ENCODE measurements around the gene F8A3. TPM values are rescaled to one million over a fixed set of nuclear protein-coding genes. Genes with fewer than 3 reads are reported as not detected.
"Not testable (repeated sequence)": the region's sequence is repeated elsewhere in the genome, so short reads cannot be mapped to it uniquely, and the experiment has no call there.

F8A3 gene
- total RNA-seq (2011; cell fraction: chromatin; rRNA removed; ENCODE audit: low replicate concordance): not detected in 2 replicates
- not detected in 2 replicates for total RNA-seq (2011; cell fraction: nucleolus; rRNA removed)
- total RNA-seq (2011; cell fraction: nucleoplasm; rRNA removed): not detected in 2 replicates
- total RNA-seq (2014; rRNA removed) (not detected in 2 replicates), total RNA-seq (2014; rRNA removed; fragmentation: Illumina TruSeq; extraction: Trizol) (not detected in 2 replicates), total RNA-seq (2015; rRNA removed; fragmentation: Illumina TruSeq; extraction: Trizol) (not detected in 2 replicates), total RNA-seq (2021) (0.25 TPM in 1 of 2 replicates, not detected in the other), polyA plus RNA-seq (2011; rRNA removed) (not detected in 2 replicates), polyA plus RNA-seq (2014; fragmentation: Illumina TruSeq; extraction: Trizol) (not detected in 2 replicates), polyA plus RNA-seq (2014; fragmentation: Nextera tagmentation; extraction: Ambion mirVana) (not detected), polyA plus RNA-seq (2014; rRNA removed) (not detected in 2 replicates), polyA minus RNA-seq (2011; rRNA and poly(A)+ RNA removed) (not detected in 2 replicates), Bru-seq, nascent RNA (not detected), BruChase-seq, experiment 1, labeled RNA remaining after a 2-hour chase (not detected), BruChase-seq, experiment 2, labeled RNA remaining after a 6-hour chase (not detected)
- polyA plus RNA-seq (2011; cell fraction: cytosol; rRNA removed): not detected in 2 replicates
- not detected in 2 replicates for polyA plus RNA-seq (2011; cell fraction: nucleus; rRNA removed)
- polyA plus RNA-seq (2012): not detected in 2 replicates
- not detected in 2 replicates for polyA minus RNA-seq (2011; cell fraction: cytosol; rRNA and poly(A)+ RNA removed)
- polyA minus RNA-seq (2011; cell fraction: nucleus; rRNA and poly(A)+ RNA removed): not detected in 2 replicates
- long read RNA-seq, experiment 1: 0 reads
- long read RNA-seq, experiment 2: 0 reads
- long read RNA-seq, experiment 3: 0 reads

GRCh38 chrX:155458471-155458870 is at the start of gene F8A3:
TSS of gene F8A3 (minus strand) at chrX:155458620. CDS start at chrX:155458600, 20 bp downstream.
- H3K4me1 ChIP-seq (replicated peaks in 1 of 2; ENCODE audit: control insufficient read depth in 2 of 2, insufficient read depth in 2 of 2, low read length in 2 of 2); BruUV-seq (replicated peaks); H3K9me1 ChIP-seq (ENCODE audit: control insufficient read depth, insufficient read depth, low read length); H3K4me2 ChIP-seq (ENCODE audit: insufficient read depth, low read length); DNase-seq (ENCODE audit: extremely low read depth in 1 of 4, low spot score in 3 of 4); H3K27ac ChIP-seq (ENCODE audit: extremely low read depth, low read depth, low read length); ATAC-seq; H3K9me3 ChIP-seq (replicated peaks; ENCODE audit: control insufficient read depth, insufficient read depth, low read depth, low read length); H3K79me2 ChIP-seq (ENCODE audit: control insufficient read depth, insufficient read depth, low read length); H2AFZ ChIP-seq (ENCODE audit: low read depth, low read length); CTCF ChIA-PET (ENCODE audit: low intra/inter-chr PET ratio); H3K36me3 ChIP-seq (ENCODE audit: control insufficient read depth, insufficient read depth, low read length); H3K27me3 ChIP-seq (ENCODE audit: control insufficient read depth in 2 of 2, insufficient read depth in 2 of 2, low read length in 2 of 2); H3K9ac ChIP-seq (ENCODE audit: insufficient read depth in 1 of 2, low read depth in 2 of 2, low read length in 2 of 2); POLR2A ChIA-PET; intact Hi-C loops (cut with micrococcal nuclease); H3K4me3 ChIP-seq; H4K20me1 ChIP-seq (replicated peaks; ENCODE audit: control insufficient read depth, insufficient read depth, low read length); FAIRE-seq: not testable (repeated sequence)
- no CpG with 5 or more reads among the region's 51 CpGs for WGBS (ENCODE audit: insufficient coverage, low coverage, missing lambda C conversion rate)
- in situ Hi-C loops (cut with MboI): loop anchor here (25.0 kb wide), 1 partner anchor 571 kb away; the partner anchor contains the start of gene F8A1

GRCh38 chrX:155505296-155505695 is 46.9 kb upstream of the F8A3 start:
- no TSS peak for BruUV-seq (replicated peaks)
- H3K9ac ChIP-seq (ENCODE audit: insufficient read depth in 1 of 2, low read depth in 2 of 2, low read length in 2 of 2): no peak overlapping the region
- no peak for ATAC-seq
- no peak overlapping the region for H3K4me2 ChIP-seq (ENCODE audit: insufficient read depth, low read length)
- ChIA-PET POLR2A (no interaction called here), CTCF (ENCODE audit: low intra/inter-chr PET ratio) (no interaction called here)
- no peak overlapping the region for H3K4me3 ChIP-seq
- H4K20me1 ChIP-seq (replicated peaks; ENCODE audit: control insufficient read depth, insufficient read depth, low read length): no peaks in the 10 kb centered on the region
- DNase-seq (ENCODE audit: extremely low read depth in 1 of 4, low spot score in 3 of 4): no peak
- peaks cover 19% of the 10 kb centered on the region; the same call in 1 of the 3 replicates for H3K36me3 ChIP-seq (ENCODE audit: control insufficient read depth, insufficient read depth, low read length)
- FAIRE-seq: no peak
- in situ Hi-C loops (cut with MboI) (no loop called here), intact Hi-C loops (cut with micrococcal nuclease) (no loop called here)
- no peaks in the 10 kb centered on the region for H3K9me3 ChIP-seq (replicated peaks; ENCODE audit: control insufficient read depth, insufficient read depth, low read depth, low read length)
- H3K4me1 ChIP-seq (replicated peaks in 1 of 2; ENCODE audit: control insufficient read depth in 2 of 2, insufficient read depth in 2 of 2, low read length in 2 of 2): no peaks in the 10 kb centered on the region
- H3K27me3 ChIP-seq (ENCODE audit: control insufficient read depth in 2 of 2, insufficient read depth in 2 of 2, low read length in 2 of 2): no peaks in the 10 kb centered on the region
- no peak overlapping the region for H2AFZ ChIP-seq (ENCODE audit: low read depth, low read length)
- no peak for TF ChIP-seq ID3 (CRISPR knock-in tag; IDR thresholded peaks at IDR 0.05)
- TF ChIP-seq ID3 (tag; IDR thresholded peaks at IDR 0.05): no peak
- TF ChIP-seq HNRNPUL1 (IDR thresholded peaks at IDR 0.05; ENCODE audit: low read length): no peak
- TF ChIP-seq SAP30 (IDR thresholded peaks at IDR 0.05; ENCODE audit: borderline replicate concordance, insufficient read depth, low read depth, low read length, poor library complexity, severe bottlenecking): no peak
- no peak for TF ChIP-seq ZNF583 (CRISPR knock-in tag; IDR thresholded peaks at IDR 0.05)
- TF ChIP-seq STAG1 (CRISPR knock-in tag; IDR thresholded peaks at IDR 0.05; ENCODE audit: borderline replicate concordance): no peak
- H3K79me2 ChIP-seq (ENCODE audit: control insufficient read depth, insufficient read depth, low read length): no peaks in the 10 kb centered on the region
- H3K27ac ChIP-seq (ENCODE audit: extremely low read depth, low read depth, low read length): no peak overlapping the region
- no peaks in the 10 kb centered on the region for H3K9me1 ChIP-seq (ENCODE audit: control insufficient read depth, insufficient read depth, low read length)

- CTCF ChIA-PET (ENCODE audit: low intra/inter-chr PET ratio); H3K4me1 ChIP-seq (replicated peaks in 1 of 2; ENCODE audit: control insufficient read depth in 2 of 2, insufficient read depth in 2 of 2, low read length in 2 of 2); H3K4me2 ChIP-seq (ENCODE audit: insufficient read depth, low read length); H3K4me3 ChIP-seq; FAIRE-seq; H3K9ac ChIP-seq (ENCODE audit: insufficient read depth in 1 of 2, low read depth in 2 of 2, low read length in 2 of 2); H2AFZ ChIP-seq (ENCODE audit: low read depth, low read length); H4K20me1 ChIP-seq (replicated peaks; ENCODE audit: control insufficient read depth, insufficient read depth, low read length); DNase-seq (ENCODE audit: extremely low read depth in 1 of 4, low spot score in 3 of 4); H3K9me1 ChIP-seq (ENCODE audit: control insufficient read depth, insufficient read depth, low read length); H3K27ac ChIP-seq (ENCODE audit: extremely low read depth, low read depth, low read length); H3K36me3 ChIP-seq (ENCODE audit: control insufficient read depth, insufficient read depth, low read length); ATAC-seq; POLR2A ChIA-PET; intact Hi-C loops (cut with micrococcal nuclease); H3K27me3 ChIP-seq (ENCODE audit: control insufficient read depth in 2 of 2, insufficient read depth in 2 of 2, low read length in 2 of 2); BruUV-seq (replicated peaks); H3K79me2 ChIP-seq (ENCODE audit: control insufficient read depth, insufficient read depth, low read length); H3K9me3 ChIP-seq (replicated peaks; ENCODE audit: control insufficient read depth, insufficient read depth, low read depth, low read length): not testable (repeated sequence)
- in situ Hi-C loops (cut with MboI): loop anchor here (25.0 kb wide), 2 partner anchors 158 to 808 kb away; partner anchors contain the start of gene CLIC2
- WGBS (ENCODE audit: insufficient coverage, low coverage, missing lambda C conversion rate): no CpG with 5 or more reads among the region's 2 CpGs
Measured at GRCh38 chrX:155495134-155495533, 36.7 kb upstream of the F8A3 start.
